PC-9 (cell line): ENCODE results near the gene SPRY1. TPM values are rescaled to one million over a fixed set of nuclear protein-coding genes. Genes with fewer than 3 reads are reported as not detected.

Source experiments
- BruUV-seq: library from RNA; stranded (reverse); fragments of 400-500 nt; replicated peaks from 2 replicates; lab custom pipeline; 2021; lab: Mats Ljungman, UMichigan
- CTCF ChIA-PET: fragments of 300-600 bp; sonication (Branson Sonifier 250); formaldehyde crosslinking; loops from one replicate; lab custom pipeline; 2022; ENCODE audit warnings: antibody characterized with exemption; lab: Charles Lee
- POLR2A ChIA-PET: fragments of 300-600 bp; sonication (Branson Sonifier 250); formaldehyde crosslinking; loops from one replicate; lab custom pipeline; 2022; ENCODE audit warnings: antibody characterized with exemption; ENCODE audit not compliant: unreplicated experiment; lab: Charles Lee
- DNase-seq, 2 experiments: peaks; one replicate each; pipeline versions ENCODE4 v3.0.0 to v3.0.0-alpha.2; 2015 to 2022; ENCODE audit warnings: mixed read lengths in 1 of 2
- H2AFZ ChIP-seq: fragments of 200-600 bp; sonication (generic); 2 replicates; pipeline ENCODE4 v1.8.1; 2017; ENCODE audit warnings: antibody characterized with exemption
- H3F3A ChIP-seq: fragments of 200-600 bp; sonication (generic); 2 replicates; pipeline ENCODE4 v1.8.1; 2017; ENCODE audit warnings: antibody characterized with exemption, mild to moderate bottlenecking, low read depth; ENCODE audit not compliant: insufficient read depth
- H3K27ac ChIP-seq: fragments of 200-600 bp; sonication (generic); 2 replicates; pipeline ENCODE4 v1.6.1; 2016; ENCODE audit warnings: mixed run types
- H3K27me3 ChIP-seq: fragments of 200-600 bp; sonication (generic); 2 replicates; pipeline ENCODE4 v1.6.1; 2016; ENCODE audit warnings: low read depth, mixed run types; ENCODE audit not compliant: insufficient read depth
- H3K36me3 ChIP-seq: fragments of 200-600 bp; sonication (generic); 2 replicates; pipeline ENCODE4 v1.6.1; 2016; ENCODE audit warnings: low read depth, mixed run types
- H3K4me1 ChIP-seq: fragments of 200-600 bp; sonication (generic); replicated peaks from 2 replicates; pipeline ENCODE4 v1.6.1; 2016; ENCODE audit warnings: mixed run types; ENCODE audit not compliant: insufficient read depth
- H3K4me2 ChIP-seq: fragments of 200-600 bp; sonication (generic); 2 replicates; pipeline ENCODE4 v1.6.1; 2017; ENCODE audit warnings: mixed run types
- H3K4me3 ChIP-seq: fragments of 200-600 bp; sonication (generic); 2 replicates; pipeline ENCODE4 v1.6.1; 2016; ENCODE audit warnings: mixed run types
- H3K79me2 ChIP-seq: fragments of 200-600 bp; sonication (generic); 2 replicates; pipeline ENCODE4 v1.6.1; 2017; ENCODE audit warnings: low read depth, mixed run types
- H3K9me2 ChIP-seq: fragments of 200-600 bp; sonication (generic); 2 replicates; pipeline ENCODE4 v1.8.1; 2017; ENCODE audit warnings: mild to moderate bottlenecking; ENCODE audit not compliant: insufficient read depth
- H3K9me3 ChIP-seq: fragments of 200-600 bp; sonication (generic); 2 replicates; pipeline ENCODE4 v1.8.1; 2016; ENCODE audit warnings: low read depth; ENCODE audit not compliant: insufficient read depth
- H4K20me1 ChIP-seq: fragments of 200-600 bp; sonication (generic); 2 replicates; pipeline ENCODE4 v1.8.1; 2017; ENCODE audit not compliant: insufficient read depth
- EZH2 ChIP-seq: fragments of 200-600 bp; sonication (generic); IDR thresholded peaks from 2 replicates; pipeline ENCODE4 v1.8.0; 2017; ENCODE audit warnings: antibody characterized with exemption, low read depth
- intact Hi-C: fragments of 100-400 bp; cut with micrococcal nuclease; formaldehyde crosslinking; loops from one replicate; pipeline ENCODE4 v1.10.0; 2022; ENCODE audit not compliant: unreplicated experiment
- total RNA-seq: library from RNA; stranded (reverse); gene quantifications from 2 replicates; pipeline ENCODE4 v1.2.3, GENCODE V29; 2021
- TF ChIP-seq, protein P1 (sequence below): fragments of 200-600 bp; sonication (generic); conservative IDR thresholded peaks from 2 replicates; pipeline ENCODE4 v1.6.1; 2017; ENCODE audit warnings: mixed run types, antibody characterized with exemption, mild to moderate bottlenecking, moderate library complexity

SPRY1 gene
- total RNA-seq, 1 experiment from 2014 or later = 13.1 TPM

DNA sequence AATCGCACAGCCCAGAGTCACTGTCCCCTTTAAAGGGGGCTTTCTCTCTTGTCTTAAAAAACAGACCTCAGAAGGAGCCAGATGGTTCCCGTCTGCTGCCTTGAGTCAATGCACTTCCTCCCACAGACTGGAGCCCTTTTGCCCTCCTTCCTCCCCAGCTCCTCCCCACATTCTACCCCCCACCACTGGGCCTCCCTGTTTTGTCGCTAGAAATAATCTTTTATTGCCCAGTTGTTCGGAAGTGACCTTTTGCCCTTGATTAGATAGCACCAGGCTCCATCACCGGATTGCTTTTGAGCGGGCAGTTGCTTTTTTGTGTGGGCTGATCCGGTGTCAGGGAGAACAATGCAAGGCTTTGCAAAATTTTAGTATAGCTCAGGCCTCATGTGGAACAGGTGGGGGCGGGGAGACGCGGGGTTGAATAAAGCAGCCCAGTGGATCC lies 47.7 kb downstream of the SPRY1 start:
- no peaks in the 10 kb centered on the region for H3K79me2 ChIP-seq
- H3K9me3 ChIP-seq = 0 out of 2 replicates have a peak, but pooled peaks cover 4% of the 10 kb centered on the region
- H3K9me2 ChIP-seq = no peaks in the 10 kb centered on the region
- no peak overlapping the region for H3K4me2 ChIP-seq
- H3K27ac ChIP-seq = no peak overlapping the region
- ChIA-PET CTCF (no interaction called here), POLR2A (interaction anchor here (0.7 kb wide), 1 partner anchor 10 kb away, joined by 4 read pairs; no protein-coding TSS in a partner anchor)
- no peak overlapping the region for H3K4me3 ChIP-seq
- H3F3A ChIP-seq = 0 out of 2 replicates have a peak, but pooled peaks cover under 1% of the 10 kb centered on the region
- no peaks in the 10 kb centered on the region for H3K27me3 ChIP-seq
- no peaks in the 10 kb centered on the region for H3K36me3 ChIP-seq
- no peak for TF ChIP-seq EZH2
- TF ChIP-seq, protein P1, sequence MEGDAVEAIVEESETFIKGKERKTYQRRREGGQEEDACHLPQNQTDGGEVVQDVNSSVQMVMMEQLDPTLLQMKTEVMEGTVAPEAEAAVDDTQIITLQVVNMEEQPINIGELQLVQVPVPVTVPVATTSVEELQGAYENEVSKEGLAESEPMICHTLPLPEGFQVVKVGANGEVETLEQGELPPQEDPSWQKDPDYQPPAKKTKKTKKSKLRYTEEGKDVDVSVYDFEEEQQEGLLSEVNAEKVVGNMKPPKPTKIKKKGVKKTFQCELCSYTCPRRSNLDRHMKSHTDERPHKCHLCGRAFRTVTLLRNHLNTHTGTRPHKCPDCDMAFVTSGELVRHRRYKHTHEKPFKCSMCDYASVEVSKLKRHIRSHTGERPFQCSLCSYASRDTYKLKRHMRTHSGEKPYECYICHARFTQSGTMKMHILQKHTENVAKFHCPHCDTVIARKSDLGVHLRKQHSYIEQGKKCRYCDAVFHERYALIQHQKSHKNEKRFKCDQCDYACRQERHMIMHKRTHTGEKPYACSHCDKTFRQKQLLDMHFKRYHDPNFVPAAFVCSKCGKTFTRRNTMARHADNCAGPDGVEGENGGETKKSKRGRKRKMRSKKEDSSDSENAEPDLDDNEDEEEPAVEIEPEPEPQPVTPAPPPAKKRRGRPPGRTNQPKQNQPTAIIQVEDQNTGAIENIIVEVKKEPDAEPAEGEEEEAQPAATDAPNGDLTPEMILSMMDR = no peak
- BruUV-seq = no TSS peak
- H4K20me1 ChIP-seq = no peaks in the 10 kb centered on the region
- peaks cover 6% of the 10 kb centered on the region; the same call in 1 of the 2 replicates for H3K4me1 ChIP-seq
- intact Hi-C loops = no loop called here
- DNase-seq = no peak
- no peak overlapping the region for H2AFZ ChIP-seq

DNA sequence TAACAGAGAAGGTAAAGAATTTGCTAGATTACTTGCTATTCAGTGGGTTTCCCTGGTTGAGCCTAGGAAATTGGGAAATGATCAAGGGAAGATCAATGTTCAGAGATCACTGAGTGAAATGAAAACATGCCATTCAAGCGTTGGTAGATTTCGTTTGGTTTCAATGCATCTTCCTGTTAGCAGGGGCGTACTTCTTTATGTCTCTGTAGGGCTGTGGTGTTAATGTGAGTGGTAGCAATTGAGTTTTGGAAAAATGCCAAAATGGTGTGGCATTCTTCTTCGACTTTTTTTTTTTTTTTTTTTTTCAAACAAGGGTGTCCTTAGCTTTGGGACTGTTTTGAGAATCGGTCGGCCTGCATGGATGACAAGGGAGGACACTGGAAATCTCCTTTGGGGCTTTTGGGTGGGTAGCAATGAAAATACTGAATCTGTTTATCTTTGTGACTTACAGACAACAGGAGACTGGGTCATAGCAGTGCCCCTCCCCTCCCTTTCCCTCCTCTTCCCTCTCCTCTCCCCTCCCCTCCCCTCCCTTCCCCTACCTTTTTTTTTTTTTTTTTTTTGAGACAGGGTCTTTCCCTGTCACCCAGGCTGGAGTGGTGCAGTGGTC lies 50.4 kb downstream of the SPRY1 start:
- Histone ChIP-seq H3K9me2 (no peaks in the 10 kb centered on the region), H2AFZ (no peak overlapping the region), H3K4me1 (peaks cover 16% of the 10 kb centered on the region; the same call in 1 of the 2 replicates), H3K27ac (no peak overlapping the region), H3K27me3 (no peaks in the 10 kb centered on the region), H3K4me3 (no peak overlapping the region), H4K20me1 (no peaks in the 10 kb centered on the region), H3K4me2 (no peak overlapping the region), H3K36me3 (no peaks in the 10 kb centered on the region), H3F3A (0 out of 2 replicates have a peak, but pooled peaks cover 7% of the 10 kb centered on the region), H3K9me3 (0 out of 2 replicates have a peak, but pooled peaks cover 4% of the 10 kb centered on the region), H3K79me2 (no peaks in the 10 kb centered on the region)
- intact Hi-C loops = no loop called here
- BruUV-seq = no TSS peak
- CTCF ChIA-PET = no interaction called here
- TF ChIP-seq, protein P1 = no peak
- TF ChIP-seq EZH2 = no peak
- no peak for DNase-seq
- POLR2A ChIA-PET = no interaction called here

DNA sequence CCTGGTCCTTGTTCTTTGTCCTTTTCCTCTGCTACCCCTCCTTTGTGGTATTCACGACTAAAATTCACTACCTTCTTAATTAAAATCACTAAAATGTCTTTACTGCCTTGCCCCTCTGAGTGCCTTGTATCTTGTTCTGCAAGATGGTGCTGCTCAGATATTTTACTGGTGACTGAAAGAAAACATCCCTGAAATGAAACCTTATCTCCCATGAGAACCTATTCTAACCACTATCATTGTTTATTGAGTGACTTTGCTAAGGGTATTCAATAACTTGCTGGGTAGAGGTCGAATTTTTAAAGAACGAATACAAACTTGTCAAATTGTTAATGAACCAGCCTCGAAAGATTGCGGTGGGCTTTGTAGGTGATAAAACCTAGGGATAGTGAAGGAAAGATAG lies 52.8 kb downstream of the SPRY1 start:
- no peaks in the 10 kb centered on the region for H3K79me2 ChIP-seq
- H3K9me3 ChIP-seq = 0 out of 2 replicates have a peak, but pooled peaks cover 4% of the 10 kb centered on the region
- ChIA-PET POLR2A (no interaction called here), CTCF (no interaction called here)
- H3K4me1 ChIP-seq = peaks cover 26% of the 10 kb centered on the region
- H3K4me3 ChIP-seq = no peak overlapping the region
- H2AFZ ChIP-seq = no peak overlapping the region
- intact Hi-C loops = no loop called here
- no peaks in the 10 kb centered on the region for H3K9me2 ChIP-seq
- no peaks in the 10 kb centered on the region for H3K36me3 ChIP-seq
- H3F3A ChIP-seq = 0 out of 2 replicates have a peak, but pooled peaks cover 10% of the 10 kb centered on the region
- H3K4me2 ChIP-seq = peak overlapping the region; percentile 27
- no peaks in the 10 kb centered on the region for H4K20me1 ChIP-seq
- no peaks in the 10 kb centered on the region for H3K27me3 ChIP-seq
- TF ChIP-seq, protein P1 = no peak
- no peak for TF ChIP-seq EZH2
- H3K27ac ChIP-seq = peak overlapping the region; percentile 16; the same call in 1 of the 2 replicates
- DNase-seq = peak in 1 of 2 experiments; percentile 49
- no TSS peak for BruUV-seq
